NCI-H2196 (cell line): ENCODE measurements around the gene GUK1.
"Not testable (repeated sequence)": the region's sequence is repeated elsewhere in the genome, so short reads cannot be mapped to it uniquely, and the experiment has no call there.

Source experiments
- DNase-seq: peaks from one replicate; lab custom pipeline; 2025; ENCODE audit not compliant: unreplicated experiment; lab: John Stamatoyannopoulos, UW

Gene GUK1

GRCh38 chr1:228161866-228162265, 21.8 kb downstream of the GUK1 start:
- no peak for DNase-seq

GRCh38 chr1:228162286-228163006, 22.4 kb downstream of the GUK1 start:
- no peak for DNase-seq

GRCh38 chr1:228163007-228163753, 23.1 kb downstream of the GUK1 start:
- no peak for DNase-seq

- no peak for DNase-seq
Observed at GRCh38 chr1:228163776-228164519, 23.9 kb downstream of the GUK1 start.

- no peak for DNase-seq
Observed at GRCh38 chr1:228164561-228165371, 24.7 kb downstream of the GUK1 start.

GRCh38 chr1:228165372-228166169, 25.5 kb downstream of the GUK1 start, which contains the start of gene IBA57:
Gene IBA57 (plus strand): TSS chr1:228165804. CDS start chr1:228165817, 13 bp downstream.
- peak; percentile 98 for DNase-seq

GRCh38 chr1:228166170-228166936, 26.3 kb downstream of the GUK1 start:
- peak; percentile 66 for DNase-seq

- DNase-seq, result no peak
Observed at GRCh38 chr1:228168563-228169270, 28.6 kb downstream of the GUK1 start.

GRCh38 chr1:228169345-228169744, 29.3 kb downstream of the GUK1 start:
- no peak for DNase-seq

GRCh38 chr1:228170666-228171065, 30.6 kb downstream of the GUK1 start:
- DNase-seq, result no peak

GRCh38 chr1:228171221-228171891, 31.3 kb downstream of the GUK1 start:
- DNase-seq, result no peak

- DNase-seq, result no peak
Observed at GRCh38 chr1:228172591-228173527, 32.8 kb downstream of the GUK1 start.

GRCh38 chr1:228173528-228174481, 33.7 kb downstream of the GUK1 start:
- not testable (repeated sequence) for DNase-seq

- DNase-seq, result no peak
Observed at GRCh38 chr1:228174482-228175315, 34.6 kb downstream of the GUK1 start.
